Gastroesophageal sphincter (tissue), 4 donors: Measurements from ENCODE around the gene CDNF. TPM values are rescaled to one million over a fixed set of nuclear protein-coding genes. Genes with fewer than 3 reads are reported as not detected.

Experiments used
- ATAC-seq: fragments of 150-250 bp; one replicate; pipeline ENCODE4 v1.9.1; 2016; ENCODE audit warnings: mild to moderate bottlenecking, moderate library complexity
- H3K27ac ChIP-seq, 4 donors: fragments of 200-600 bp; sonication (generic) in 3 of 4; 1 replicate in 3 of 4; 2 replicates in 1 of 4; pipeline ENCODE4 v1.5.1; 2016 to 2019
- H3K27me3 ChIP-seq: fragments of 200-600 bp; sonication (generic); one replicate; pipeline ENCODE4 v1.5.1; 2019
- H3K36me3 ChIP-seq, 2 donors: fragments of 200-600 bp; sonication (generic); one replicate each; pipeline ENCODE4 v1.5.1; 2019; ENCODE audit warnings: control low read depth in 1 of 2
- H3K4me1 ChIP-seq, 3 donors: fragments of 200-600 bp; sonication (generic); 1 replicate in 2 of 3; 2 replicates in 1 of 3; pipeline ENCODE4 v1.5.1; 2016 to 2019; ENCODE audit warnings: control low read depth in 2 of 3
- H3K4me3 ChIP-seq, 2 donors: fragments of 200-600 bp; sonication (generic); one replicate each; pipeline ENCODE4 v1.5.1; 2019; ENCODE audit warnings: mild to moderate bottlenecking in 1 of 2, moderate library complexity in 1 of 2
- H3K9me3 ChIP-seq, 3 donors: fragments of 200-600 bp; sonication (generic); one replicate each; pipeline ENCODE4 v1.5.1; 2017 to 2019; ENCODE audit warnings: control low read depth in 2 of 3
- EP300 ChIP-seq: sonication (generic); formaldehyde crosslinking; IDR thresholded peaks from one replicate; pipeline ENCODE4 v1.6.1; 2017; ENCODE audit warnings: antibody characterized with exemption, mild to moderate bottlenecking
- POLR2A ChIP-seq, 2 donors: fragments of 450-650 bp; IDR thresholded peaks; one replicate each; pipeline ENCODE4 v1.6.1; 2017; ENCODE audit warnings: antibody characterized with exemption in 2 of 2, mild to moderate bottlenecking in 2 of 2, moderate library complexity in 1 of 2
- POLR2AphosphoS5 ChIP-seq: sonication (generic); formaldehyde crosslinking; IDR thresholded peaks from one replicate; pipeline ENCODE4 v1.6.1; 2017; ENCODE audit warnings: antibody characterized with exemption
- WGBS, 2 donors: methylation state at CpG; one replicate each; pipeline ENCODE4 v1.1.5; 2018; ENCODE audit warnings: low coverage in 1 of 2; 5-methylcytosine and 5-hydroxymethylcytosine counted together
- total RNA-seq, 4 donors: library from RNA; depleted of rRNA; stranded (reverse); fragments of >200 nt; gene quantifications; one replicate each; pipeline ENCODE4 v1.1.0, GENCODE V29; 2016
- TF ChIP-seq, protein P1 (sequence below), 4 experiments: fragments of 200-600 bp in 2 of 4; fragments of 450-650 bp in 2 of 4; sonication (generic) in 1 of 4; IDR thresholded peaks; one replicate each; pipeline ENCODE4 v1.5.1; 2017 to 2019; ENCODE audit warnings: antibody characterized with exemption in 4 of 4, mild to moderate bottlenecking in 2 of 4, moderate library complexity in 2 of 4

CDNF gene
- total RNA-seq, 4 donors from 2014 or later = 0.81 to 6.7 (median 2.3) TPM; not detected in 1

DNA sequence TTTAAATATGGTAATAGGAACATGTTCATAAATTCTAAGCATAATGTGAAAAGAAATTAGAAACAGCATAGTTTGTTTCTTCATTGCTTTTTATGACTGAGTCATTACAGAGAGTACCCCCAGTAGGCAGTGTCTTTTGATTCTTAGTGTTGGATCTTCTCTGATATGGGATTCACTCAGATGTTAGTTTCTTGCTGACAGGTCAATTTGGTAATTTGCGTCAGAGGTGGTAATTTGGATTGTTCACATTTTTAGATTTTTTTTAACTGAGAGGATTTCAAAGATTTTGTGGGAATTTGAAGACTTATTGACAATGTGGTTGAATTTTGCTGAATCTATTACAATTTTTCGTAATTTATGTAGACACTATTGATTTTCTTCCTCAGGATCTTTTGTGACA, 2.3 kb upstream of the CDNF start:
- Histone ChIP-seq H3K36me3 (peaks cover 0 to 52% of the 10 kb centered on the region in 2 donors), H3K4me3 (no peak overlapping the region), H3K27ac (no peak overlapping the region), H3K27me3 (no peaks in the 10 kb centered on the region), H3K9me3 (no peaks in the 10 kb centered on the region), H3K4me1 (peaks cover 0 to 28% (median 11%) of the 10 kb centered on the region in 3 donors)
- no peak for ATAC-seq
- TF ChIP-seq POLR2A (IDR thresholded peaks at IDR 0.05) = no peak
- no peak for TF ChIP-seq EP300
- TF ChIP-seq, protein P1, sequence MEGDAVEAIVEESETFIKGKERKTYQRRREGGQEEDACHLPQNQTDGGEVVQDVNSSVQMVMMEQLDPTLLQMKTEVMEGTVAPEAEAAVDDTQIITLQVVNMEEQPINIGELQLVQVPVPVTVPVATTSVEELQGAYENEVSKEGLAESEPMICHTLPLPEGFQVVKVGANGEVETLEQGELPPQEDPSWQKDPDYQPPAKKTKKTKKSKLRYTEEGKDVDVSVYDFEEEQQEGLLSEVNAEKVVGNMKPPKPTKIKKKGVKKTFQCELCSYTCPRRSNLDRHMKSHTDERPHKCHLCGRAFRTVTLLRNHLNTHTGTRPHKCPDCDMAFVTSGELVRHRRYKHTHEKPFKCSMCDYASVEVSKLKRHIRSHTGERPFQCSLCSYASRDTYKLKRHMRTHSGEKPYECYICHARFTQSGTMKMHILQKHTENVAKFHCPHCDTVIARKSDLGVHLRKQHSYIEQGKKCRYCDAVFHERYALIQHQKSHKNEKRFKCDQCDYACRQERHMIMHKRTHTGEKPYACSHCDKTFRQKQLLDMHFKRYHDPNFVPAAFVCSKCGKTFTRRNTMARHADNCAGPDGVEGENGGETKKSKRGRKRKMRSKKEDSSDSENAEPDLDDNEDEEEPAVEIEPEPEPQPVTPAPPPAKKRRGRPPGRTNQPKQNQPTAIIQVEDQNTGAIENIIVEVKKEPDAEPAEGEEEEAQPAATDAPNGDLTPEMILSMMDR (IDR thresholded peaks at IDR 0.05) = no peak
- no peak for TF ChIP-seq POLR2AphosphoS5
- 90 to 96% methylated on average over 2 of the region's 2 CpGs for whole genome bisulfite sequencing, 2 donors

DNA sequence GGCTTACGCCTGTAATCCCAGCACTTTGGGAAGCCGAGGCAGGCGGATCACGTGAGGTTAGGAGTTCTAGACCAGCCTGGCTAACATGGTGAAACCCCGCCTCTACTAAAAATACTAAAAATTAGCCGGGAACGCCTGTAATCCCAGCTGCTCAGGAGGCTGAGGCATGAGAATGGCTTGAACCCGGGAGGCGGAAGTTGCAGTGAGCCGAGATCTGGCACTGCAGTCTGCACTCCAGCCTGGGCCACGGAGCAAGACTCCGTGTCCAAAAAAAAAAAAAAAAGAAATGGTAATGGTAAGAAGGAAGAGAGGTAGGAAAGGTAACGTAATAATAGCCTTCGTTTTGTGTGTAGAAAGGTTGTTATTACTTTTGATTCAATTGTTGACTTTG, 1.5 kb upstream of the CDNF start:
- peaks cover 0 to 28% (median 11%) of the 10 kb centered on the region in 3 donors for H3K4me1 ChIP-seq
- TF ChIP-seq, protein P1 (IDR thresholded peaks at IDR 0.05) = no peak
- no peak for TF ChIP-seq POLR2A (IDR thresholded peaks at IDR 0.05)
- no peak for TF ChIP-seq POLR2AphosphoS5
- no peak for TF ChIP-seq EP300
- peak overlapping the region in 3 of 4 donors; percentile 97 to 99 (median 98) for H3K27ac ChIP-seq
- H3K4me3 ChIP-seq = peak overlapping the region; percentile 83 to 96
- 0 to 11% methylated on average over 7 to 14 of the region's 14 CpGs for WGBS, 2 donors
- H3K36me3 ChIP-seq = peaks cover 0 to 43% of the 10 kb centered on the region in 2 donors
- no peaks in the 10 kb centered on the region for H3K9me3 ChIP-seq
- H3K27me3 ChIP-seq = no peaks in the 10 kb centered on the region
- ATAC-seq = no peak

DNA sequence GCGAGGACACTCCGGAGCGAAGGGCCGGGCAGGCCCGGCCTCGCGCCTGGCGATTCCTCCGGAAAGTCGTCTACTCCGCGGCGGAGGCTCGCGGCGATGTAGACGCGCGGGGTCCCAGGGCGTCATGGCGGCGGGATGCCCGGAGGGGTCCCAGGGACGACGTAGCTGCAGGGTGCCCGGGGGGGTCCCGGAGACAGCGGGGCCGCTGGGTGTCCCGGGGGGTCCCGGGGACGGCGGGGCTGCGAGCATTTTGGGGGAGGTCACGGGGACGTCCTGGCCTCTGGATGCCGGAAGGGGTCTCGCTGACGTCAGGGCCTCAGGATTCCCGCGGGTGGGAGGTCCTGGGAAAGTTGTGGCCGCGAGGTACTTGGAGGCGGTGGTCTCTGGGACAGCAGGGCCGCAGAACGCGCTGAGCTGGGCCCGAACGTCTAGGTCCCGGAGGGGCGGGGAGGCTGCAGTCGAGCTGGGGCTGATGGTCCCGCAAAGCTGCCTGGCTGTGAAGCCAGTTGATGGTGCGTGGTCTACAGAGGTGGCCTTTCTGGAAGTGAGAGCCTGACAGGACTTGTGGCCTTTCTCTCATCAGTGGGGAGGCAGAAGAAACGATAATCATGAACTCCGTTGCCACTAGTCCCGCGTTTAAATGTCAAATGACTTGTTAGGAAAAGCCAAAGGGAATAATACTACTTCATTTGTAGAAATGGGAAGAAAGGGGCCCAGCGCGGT, 906 bp upstream of the CDNF start:
- Histone ChIP-seq H3K9me3 (no peaks in the 10 kb centered on the region), H3K27me3 (no peaks in the 10 kb centered on the region), H3K4me3 (peak overlapping the region; percentile 83 to 96), H3K36me3 (peaks cover 0 to 37% of the 10 kb centered on the region in 2 donors), H3K27ac (peak overlapping the region; percentile 84 to 99 (median 98)), H3K4me1 (peaks cover 0 to 28% (median 11%) of the 10 kb centered on the region in 3 donors)
- whole genome bisulfite sequencing, 2 donors = 0% methylated on average over 5 to 9 of the region's 60 CpGs
- TF ChIP-seq POLR2AphosphoS5 (no peak), EP300 (no peak), POLR2A (IDR thresholded peaks at IDR 0.05) (no peak)
- TF ChIP-seq, protein P1 (IDR thresholded peaks at IDR 0.05) = no peak
- no peak for ATAC-seq

GRCh38 chr10:14837003-14837756, 657 bp downstream of the CDNF start:
- Histone ChIP-seq H3K9me3 (no peaks in the 10 kb centered on the region), H3K4me1 (peaks cover 0 to 28% (median 11%) of the 10 kb centered on the region in 3 donors), H3K4me3 (peak overlapping the region; percentile 83 to 96), H3K36me3 (peaks cover 0 to 25% of the 10 kb centered on the region in 2 donors), H3K27me3 (no peaks in the 10 kb centered on the region), H3K27ac (peak overlapping the region; percentile 91 to 99 (median 98))
- TF ChIP-seq EP300 = no peak
- TF ChIP-seq, protein P1 (IDR thresholded peaks at IDR 0.05) = no peak
- 20 to 28% methylated on average over 12 of the region's 14 CpGs for WGBS, 2 donors
- no peak for ATAC-seq
